GM12878 (cell line): ENCODE results near the gene RIC8B. TPM values are rescaled to one million over a fixed set of nuclear protein-coding genes. Genes with fewer than 3 reads are reported as not detected.

Experiments
- ATAC-seq: fragments of 200-7000 bp; cut with Tn5 transposase; 3 replicates; pipeline ENCODE4 v1.9.1; 2020; ENCODE audit warnings: mild to moderate bottlenecking, moderate library complexity
- BruUV-seq: library from RNA; stranded (reverse); fragments of 400-500 nt; replicated peaks from 2 replicates; lab custom pipeline; 2021; lab: Mats Ljungman, UMichigan
- CTCF ChIA-PET: fragments of 300-600 bp; sonication (Branson Sonifier 250); formaldehyde crosslinking; extraction: SDS; loops from one replicate; lab custom pipeline; 2021; ENCODE audit warnings: inconsistent platforms; lab: Yijun Ruan, JAX
- POLR2A ChIA-PET: fragments of 350-600 bp; formaldehyde crosslinking; extraction: SDS; loops from one replicate; lab custom pipeline; 2021; ENCODE audit warnings: inconsistent platforms; lab: Charles Lee
- RAD21 ChIA-PET: fragments of 300-600 bp; sonication (Branson Sonifier 250); formaldehyde crosslinking; loops from one replicate; lab custom pipeline; 2023; ENCODE audit warnings: antibody characterized with exemption; ENCODE audit not compliant: unreplicated experiment; lab: Charles Lee
- SMC1A ChIA-PET: fragments of 300-600 bp; sonication (Branson Sonifier 250); formaldehyde crosslinking; loops from one replicate; lab custom pipeline; 2023; ENCODE audit not compliant: unreplicated experiment, uncharacterized antibody; lab: Charles Lee
- DNase-seq: peaks from one replicate; pipeline ENCODE4 v3.0.0-alpha.2; 2011; ENCODE audit warnings: low read depth, low spot score
- FAIRE-seq: peaks from 3 replicates; lab custom pipeline; 2011; peaks lifted over from hg19 to GRCh38; lab: Jason Lieb, UNC
- H2AFZ ChIP-seq: 2 replicates; pipeline ENCODE4 v1.6.0; 2011; ENCODE audit warnings: low read depth, low read length, control low read depth; ENCODE audit not compliant: control insufficient read depth
- H3K27ac ChIP-seq: 2 replicates; pipeline ENCODE4 v1.5.1; 2011; ENCODE audit warnings: control low read depth; ENCODE audit not compliant: control insufficient read depth, insufficient read depth
- H3K27me3 ChIP-seq, 2 experiments: replicated peaks in 1 of 2; 2 replicates each; pipeline versions ENCODE4 v1.6.0 to v1.6.1; 2011; ENCODE audit warnings: low read length in 1 of 2; ENCODE audit not compliant: control insufficient read depth in 2 of 2, insufficient read depth in 2 of 2
- H3K36me3 ChIP-seq, 2 experiments: 2 replicates each; pipeline ENCODE4 v1.5.1; 2011; ENCODE audit warnings: low read length in 1 of 2; ENCODE audit not compliant: control insufficient read depth in 2 of 2, insufficient read depth in 2 of 2
- H3K4me1 ChIP-seq: 2 replicates; pipeline ENCODE4 v1.6.1; 2011; ENCODE audit warnings: mild to moderate bottlenecking, low read length, moderate library complexity, mixed read lengths; ENCODE audit not compliant: control insufficient read depth, insufficient read depth
- H3K4me2 ChIP-seq: 2 replicates; pipeline ENCODE4 v1.6.0; 2011; ENCODE audit warnings: control low read depth; ENCODE audit not compliant: control insufficient read depth, insufficient read depth
- H3K4me3 ChIP-seq: fragments of 200-600 bp; sonication (generic); 2 replicates; pipeline ENCODE4 v1.5.1; 2016
- H3K79me2 ChIP-seq: 2 replicates; pipeline ENCODE4 v1.6.0; 2011; ENCODE audit warnings: low read length; ENCODE audit not compliant: control insufficient read depth, insufficient read depth
- H3K9ac ChIP-seq: 2 replicates; pipeline ENCODE4 v1.8.0; 2011; ENCODE audit warnings: low read length, control low read depth, mixed read lengths; ENCODE audit not compliant: control insufficient read depth, insufficient read depth
- H3K9me3 ChIP-seq: replicated peaks from 3 replicates; pipeline ENCODE4 v1.5.1; 2011; ENCODE audit warnings: mild to moderate bottlenecking, low read length; ENCODE audit not compliant: control insufficient read depth, insufficient read depth
- H4K20me1 ChIP-seq: 2 replicates; pipeline ENCODE4 v1.6.0; 2011; ENCODE audit not compliant: control insufficient read depth, insufficient read depth
- KAT2A ChIP-seq: conservative IDR thresholded peaks from 2 replicates; pipeline ENCODE4 v1.6.1; 2011; ENCODE audit warnings: low read depth, low read length; ENCODE audit not compliant: control insufficient read depth
- NFIC ChIP-seq: IDR thresholded peaks from 2 replicates; pipeline ENCODE4 v1.6.1; 2012; ENCODE audit warnings: low read depth, mild to moderate bottlenecking, inconsistent platforms, low read length, moderate library complexity
- PKNOX1 ChIP-seq: fragments of 450-650 bp; IDR thresholded peaks from 2 replicates; pipeline ENCODE4 v1.6.1; 2016; ENCODE audit warnings: mild to moderate bottlenecking
- PML ChIP-seq: IDR thresholded peaks from 2 replicates; pipeline ENCODE4 v1.6.1; 2012; ENCODE audit warnings: low read length, inconsistent platforms
- RBBP5 ChIP-seq: fragments of 200-600 bp; sonication (generic); conservative IDR thresholded peaks from 2 replicates; pipeline ENCODE4 v1.6.1; 2016
- SIX5 ChIP-seq: IDR thresholded peaks from 2 replicates; pipeline ENCODE4 v1.6.1; 2011; ENCODE audit warnings: mild to moderate bottlenecking, low read depth, low read length, moderate library complexity; ENCODE audit not compliant: severe bottlenecking
- SKIL ChIP-seq: fragments of 450-650 bp; IDR thresholded peaks from 2 replicates; pipeline ENCODE4 v1.6.1; 2017; ENCODE audit warnings: mild to moderate bottlenecking, low read depth, inconsistent platforms; ENCODE audit not compliant: poor library complexity, severe bottlenecking
- ZBTB40 ChIP-seq: fragments of 450-650 bp; IDR thresholded peaks from 2 replicates; pipeline ENCODE4 v1.6.1; 2016; ENCODE audit warnings: mild to moderate bottlenecking, moderate library complexity, borderline replicate concordance
- ZNF24 ChIP-seq: fragments of 450-650 bp; IDR thresholded peaks from 2 replicates; pipeline ENCODE4 v1.6.1; 2017; ENCODE audit warnings: antibody characterized with exemption, mild to moderate bottlenecking
- ZNF687 ChIP-seq: fragments of 450-650 bp; IDR thresholded peaks from 2 replicates; pipeline ENCODE4 v1.6.1; 2017; ENCODE audit warnings: mild to moderate bottlenecking, moderate library complexity
- WGBS: methylation state at CpG from one replicate; pipeline ENCODE4 v1.1.6; 2016; ENCODE audit warnings: low lambda C conversion rate; ENCODE audit not compliant: insufficient replicate concordance, insufficient coverage; ENCODE audit errors: missing lambda C conversion rate; 5-methylcytosine and 5-hydroxymethylcytosine counted together
- in situ Hi-C: fragments of 300-500 bp; cut with MboI; formaldehyde crosslinking; loops from 9 replicates; pipeline ENCODE4 v1.14.3; 2018; ENCODE audit warnings: mixed read lengths
- intact Hi-C: fragments of 100-400 bp; cut with micrococcal nuclease; formaldehyde crosslinking; loops from one replicate; pipeline ENCODE4 v1.14.2; 2022; ENCODE audit not compliant: unreplicated experiment
- polyA plus RNA-seq, 11 experiments: library from polyadenylated mRNA; depleted of rRNA in 4 of 11; unstranded in 6 of 11; stranded (reverse) in 5 of 11; fragments of >200 nt; fragmentation: Nextera tagmentation in 4 of 11; fragmentation: Illumina TruSeq in 1 of 11; extraction: Ambion mirVana in 4 of 11; extraction: Trizol in 1 of 11; gene quantifications; 1 replicate in 1 of 11; 2 replicates in 10 of 11; pipeline versions ENCODE4 v1.2.1 to v1.2.3, GENCODE V29; 2011 to 2016; ENCODE audit warnings: inconsistent platforms in 2 of 11, missing spikeins in 2 of 11, low read depth in 1 of 11
- total RNA-seq, 4 experiments: library from RNA; depleted of rRNA in 3 of 4; stranded (reverse); fragments of >200 nt in 3 of 4; fragmentation: Illumina TruSeq in 1 of 4; extraction: Trizol in 1 of 4; gene quantifications; 2 replicates each; pipeline versions ENCODE4 v1.2.1 to v1.2.3, GENCODE V29; 2013 to 2021

Gene RIC8B
- total and polyA plus RNA-seq, 10 of the 15 experiments (the other 5 are each of a cell fraction or from before 2014, with no cell fraction given): 2.3 to 10.8 (median 6.2) TPM

GRCh38 chr12:106757623-106758348 lies 16.7 kb upstream of the RIC8B start:
- H3K27ac ChIP-seq: no peak overlapping the region
- H3K27me3 ChIP-seq: no peaks in the 10 kb centered on the region
- ChIA-PET CTCF (interaction anchor here (1.3 kb wide), 1 partner anchor 65 kb away, joined by 3 read pairs; no protein-coding TSS in a partner anchor), SMC1A (interaction anchor here (0.9 to 1.1 kb wide), 2 partner anchors 9 to 19 kb away, joined by 3 read pairs; no protein-coding TSS in a partner anchor), RAD21 (interaction anchor here (1.0 to 1.5 kb wide), 2 partner anchors 15 to 32 kb away, joined by 3 read pairs; no protein-coding TSS in a partner anchor), POLR2A (interaction anchor here (1.1 kb wide), 1 partner anchor 18 kb away, joined by 8 read pairs; no protein-coding TSS in a partner anchor)
- no TSS peak for BruUV-seq
- no peaks in the 10 kb centered on the region for H3K79me2 ChIP-seq
- H3K9me3 ChIP-seq: no peaks in the 10 kb centered on the region; the same call in 2 of the 3 replicates
- FAIRE-seq (no peak), ATAC-seq (no peak), DNase-seq (no peak)
- no peak overlapping the region for H2AFZ ChIP-seq
- H3K4me2 ChIP-seq: no peak overlapping the region
- no peak overlapping the region for H3K4me3 ChIP-seq
- WGBS: 72% methylated on average over 6 of the region's 6 CpGs
- H4K20me1 ChIP-seq: no peaks in the 10 kb centered on the region
- H3K9ac ChIP-seq: no peak overlapping the region
- intact Hi-C loops: no loop called here
- peaks cover 38% of the 10 kb centered on the region for H3K4me1 ChIP-seq
- no peaks in the 10 kb centered on the region for H3K36me3 ChIP-seq
- in situ Hi-C loops: no loop called here
- TF ChIP-seq PKNOX1 (no peak), RBBP5 (no peak), NFIC (no peak), PML (no peak), ZNF24 (no peak), ZBTB40 (no peak), ZNF687 (no peak), KAT2A (no peak), SKIL (no peak), SIX5 (no peak)
